ENCODE data around the gene POU2F1. TPM values are rescaled to one million over a fixed set of nuclear protein-coding genes. Genes with fewer than 3 reads are reported as not detected.

POU2F1 gene
- total and polyA plus RNA-seq, 8 donors: 1.2 to 36.2 (median 7.7) TPM

DNA sequence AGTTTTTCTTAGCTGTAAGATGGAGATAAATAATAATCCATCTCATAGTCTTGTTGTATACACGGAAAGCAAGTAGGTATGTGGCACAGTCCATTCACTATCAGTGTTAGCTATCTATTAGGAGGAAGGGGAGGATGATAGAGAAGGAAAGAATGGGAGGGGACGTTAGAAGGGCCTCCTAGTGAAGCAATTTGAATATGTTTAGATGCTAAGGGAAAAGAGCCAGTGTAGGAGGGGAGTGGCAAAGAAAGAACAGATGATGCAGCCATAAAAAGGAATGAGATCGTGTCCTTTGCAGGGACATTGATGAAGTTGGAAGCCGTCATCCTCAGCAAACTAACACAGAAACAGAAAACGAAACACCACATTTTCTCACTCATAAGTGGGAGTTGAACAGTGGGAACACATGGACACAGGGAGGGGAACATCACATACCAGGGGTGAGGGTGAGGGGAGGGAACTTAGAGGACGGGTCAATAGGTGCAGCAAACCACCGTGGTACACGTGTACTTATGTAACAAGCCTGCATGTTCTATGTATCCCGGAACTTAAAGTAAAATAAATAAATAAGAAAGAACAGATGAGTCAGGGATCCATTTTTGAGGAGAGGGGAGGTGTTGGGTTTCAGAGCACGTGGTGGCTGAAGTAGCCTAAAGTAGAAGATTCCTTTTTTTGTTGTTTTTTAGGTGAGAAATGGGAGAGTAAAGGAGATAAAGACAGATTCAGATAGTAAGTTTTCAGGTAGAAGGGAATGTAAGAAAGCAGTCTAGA lies 124.1 kb downstream of the POU2F1 start:
- Histone ChIP-seq H3K27me3 (no peaks in the 10 kb centered on the region), H3K36me3 (peaks cover 0 to 4% (median 0%) of the 10 kb centered on the region in 4 donors), H3K27ac (no peak overlapping the region), H3K9me3 (no peaks in the 10 kb centered on the region), H3K4me1 (peaks cover 0 to 5% (median 0%) of the 10 kb centered on the region in 4 donors), H3K4me3 (no peak overlapping the region)
- DNase-seq: no peak
- WGBS, 5 donors: 70 to 76% (median 75%) methylated on average over 10 of the region's 10 CpGs
- intact Hi-C loops (cut with DNase I; ENCODE audit: low total_unique reads): no loop called here
- TF ChIP-seq, protein P1, sequence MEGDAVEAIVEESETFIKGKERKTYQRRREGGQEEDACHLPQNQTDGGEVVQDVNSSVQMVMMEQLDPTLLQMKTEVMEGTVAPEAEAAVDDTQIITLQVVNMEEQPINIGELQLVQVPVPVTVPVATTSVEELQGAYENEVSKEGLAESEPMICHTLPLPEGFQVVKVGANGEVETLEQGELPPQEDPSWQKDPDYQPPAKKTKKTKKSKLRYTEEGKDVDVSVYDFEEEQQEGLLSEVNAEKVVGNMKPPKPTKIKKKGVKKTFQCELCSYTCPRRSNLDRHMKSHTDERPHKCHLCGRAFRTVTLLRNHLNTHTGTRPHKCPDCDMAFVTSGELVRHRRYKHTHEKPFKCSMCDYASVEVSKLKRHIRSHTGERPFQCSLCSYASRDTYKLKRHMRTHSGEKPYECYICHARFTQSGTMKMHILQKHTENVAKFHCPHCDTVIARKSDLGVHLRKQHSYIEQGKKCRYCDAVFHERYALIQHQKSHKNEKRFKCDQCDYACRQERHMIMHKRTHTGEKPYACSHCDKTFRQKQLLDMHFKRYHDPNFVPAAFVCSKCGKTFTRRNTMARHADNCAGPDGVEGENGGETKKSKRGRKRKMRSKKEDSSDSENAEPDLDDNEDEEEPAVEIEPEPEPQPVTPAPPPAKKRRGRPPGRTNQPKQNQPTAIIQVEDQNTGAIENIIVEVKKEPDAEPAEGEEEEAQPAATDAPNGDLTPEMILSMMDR (IDR thresholded peaks at IDR 0.05): no peak
- no peak for TF ChIP-seq POLR2AphosphoS5 (IDR thresholded peaks at IDR 0.05)
- TF ChIP-seq POLR2A (IDR thresholded peaks at IDR 0.05): no peak
- no peak for TF ChIP-seq EP300 (IDR thresholded peaks at IDR 0.05)

DNA sequence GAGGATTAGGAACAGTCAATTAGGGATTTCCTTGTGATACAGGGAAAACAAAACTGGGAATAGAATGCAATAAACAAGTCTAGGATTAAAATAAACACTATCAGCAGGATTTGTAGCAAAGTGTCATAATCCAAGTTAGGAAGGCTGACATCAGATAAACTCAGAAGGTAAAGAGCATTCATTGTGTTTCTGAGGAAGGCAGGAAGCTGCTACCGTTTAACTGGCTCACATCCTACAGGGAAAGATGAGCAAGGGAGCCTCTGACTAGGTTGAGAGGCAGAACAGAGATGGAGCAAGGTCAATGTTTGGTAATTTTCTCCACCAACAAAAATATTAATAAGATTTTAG lies 124.7 kb downstream of the POU2F1 start:
- Histone ChIP-seq H3K4me3 (no peak overlapping the region), H3K27me3 (no peaks in the 10 kb centered on the region), H3K4me1 (peaks cover 0 to 5% (median 0%) of the 10 kb centered on the region in 4 donors), H3K27ac (no peak overlapping the region), H3K9me3 (no peaks in the 10 kb centered on the region), H3K36me3 (peaks cover 0 to 4% (median 0%) of the 10 kb centered on the region in 4 donors)
- 21 to 33% (median 25%) methylated on average over 1 of the region's 1 CpG for WGBS, 5 donors
- no peak for DNase-seq
- intact Hi-C loops (cut with DNase I; ENCODE audit: low total_unique reads): no loop called here
- TF ChIP-seq POLR2AphosphoS5 (IDR thresholded peaks at IDR 0.05) (no peak), POLR2A (IDR thresholded peaks at IDR 0.05) (no peak), EP300 (IDR thresholded peaks at IDR 0.05) (no peak)
- TF ChIP-seq, protein P1 (IDR thresholded peaks at IDR 0.05): no peak

DNA sequence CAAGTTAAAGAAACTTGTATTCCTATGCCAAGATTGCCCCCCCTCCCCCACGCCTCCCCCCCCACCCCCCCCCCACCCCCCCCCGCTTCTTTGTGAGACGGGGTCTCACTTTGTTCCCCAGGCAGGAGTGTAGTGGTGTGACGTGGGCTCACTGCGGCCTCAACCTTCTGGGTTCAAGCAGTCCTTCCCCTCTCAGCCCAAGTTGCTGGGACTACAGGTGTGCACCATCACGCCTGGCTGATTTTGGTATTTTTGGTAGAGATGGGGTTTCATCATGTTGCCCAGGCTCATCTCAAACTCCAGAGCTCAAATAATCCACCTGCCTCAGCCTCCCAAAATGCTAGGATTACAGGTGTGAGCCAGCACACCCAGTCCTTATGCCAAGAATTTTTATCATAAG lies 136.6 kb downstream of the POU2F1 start:
- Histone ChIP-seq H3K27me3 (no peaks in the 10 kb centered on the region), H3K4me1 (no peaks in the 10 kb centered on the region), H3K27ac (no peak overlapping the region), H3K36me3 (no peaks in the 10 kb centered on the region), H3K9me3 (no peaks in the 10 kb centered on the region), H3K4me3 (no peak overlapping the region)
- WGBS, 5 donors: 82 to 92% (median 89%) methylated on average over 4 to 6 of the region's 6 CpGs
- no peak for DNase-seq
- TF ChIP-seq POLR2AphosphoS5 (IDR thresholded peaks at IDR 0.05) (no peak), EP300 (IDR thresholded peaks at IDR 0.05) (no peak), POLR2A (IDR thresholded peaks at IDR 0.05) (no peak)
- TF ChIP-seq, protein P1 (IDR thresholded peaks at IDR 0.05): no peak
- intact Hi-C loops (cut with DNase I; ENCODE audit: low total_unique reads): no loop called here

DNA sequence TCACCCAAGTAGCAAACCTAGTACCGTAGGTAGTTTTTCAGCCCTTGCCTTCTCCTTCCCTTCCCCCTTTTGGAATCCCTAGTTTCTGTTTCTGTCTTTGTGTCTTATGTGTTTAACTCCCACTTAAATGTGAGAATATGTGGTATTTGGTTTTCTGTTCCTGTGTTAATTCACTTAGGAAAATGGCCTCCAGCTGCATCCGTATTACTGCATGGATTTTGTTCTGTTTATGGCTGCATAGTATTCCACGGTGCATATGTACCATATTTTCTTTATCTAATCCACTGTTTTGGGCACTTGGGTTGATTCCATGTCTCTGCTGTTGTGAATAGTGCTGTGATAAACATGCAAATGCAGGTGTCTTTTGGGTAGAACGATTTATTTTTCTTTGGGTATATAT lies 138.6 kb downstream of the POU2F1 start:
- 91 to 94% (median 93%) methylated on average over 4 of the region's 4 CpGs for WGBS, 5 donors

More for the DNA sequence above, 138.6 kb downstream of the POU2F1 start:
- H3K4me3 ChIP-seq: no peak overlapping the region
- no peaks in the 10 kb centered on the region for H3K27me3 ChIP-seq
- H3K4me1 ChIP-seq: no peaks in the 10 kb centered on the region
- TF ChIP-seq, protein P1 (IDR thresholded peaks at IDR 0.05): no peak
- TF ChIP-seq POLR2AphosphoS5 (IDR thresholded peaks at IDR 0.05) (no peak), POLR2A (IDR thresholded peaks at IDR 0.05) (no peak), EP300 (IDR thresholded peaks at IDR 0.05) (no peak)
- no peaks in the 10 kb centered on the region for H3K9me3 ChIP-seq
- intact Hi-C loops (cut with DNase I; ENCODE audit: low total_unique reads): no loop called here
- DNase-seq: no peak
- H3K36me3 ChIP-seq: no peaks in the 10 kb centered on the region
- no peak overlapping the region for H3K27ac ChIP-seq

All from stomach (tissue), 9 donors.